HG03108 (cell line): ENCODE results near the gene EML3.

ENCODE experiments used
- ATAC-seq: cut with Tn5 transposase; IDR thresholded peaks from one replicate; pipeline ENCODE4 v1.9.1; 2021; ENCODE audit warnings: moderate library complexity; ENCODE audit not compliant: unreplicated experiment

EML3 gene

GRCh38 chr11:62553839-62554361, 58.7 kb downstream of the EML3 start:
- ATAC-seq: no peak

GRCh38 chr11:62553080-62553838, 59.3 kb downstream of the EML3 start:
- ATAC-seq: no peak

GRCh38 chr11:62552485-62553079, 60.0 kb downstream of the EML3 start:
- ATAC-seq: no peak
